B cell (primary cell): Measurements from ENCODE around the gene STAT2. TPM values are rescaled to one million over a fixed set of nuclear protein-coding genes. Genes with fewer than 3 reads are reported as not detected.

ENCODE experiments used
- ATAC-seq: fragments of 200-7000 bp; cut with Tn5 transposase; one replicate; pipeline ENCODE4 v1.10.0; 2021; ENCODE audit warnings: low read depth, mild to moderate bottlenecking, moderate number of reproducible peaks, moderate library complexity
- CTCF ChIA-PET: fragments of 350-600 bp; sonication (Branson Sonifier 250); formaldehyde crosslinking; loops from one replicate; lab custom pipeline; 2021; ENCODE audit warnings: antibody characterized with exemption, inconsistent platforms; lab: Charles Lee
- POLR2A ChIA-PET: fragments of 350-600 bp; sonication (Branson Sonifier 250); formaldehyde crosslinking; loops from one replicate; lab custom pipeline; 2021; ENCODE audit warnings: antibody characterized with exemption; lab: Charles Lee
- DNase-seq: peaks from one replicate; pipeline ENCODE4 v3.0.0; 2013
- H2AFZ ChIP-seq: 2 replicates; pipeline ENCODE4 v1.6.1; 2012; ENCODE audit warnings: mild to moderate bottlenecking, low read depth, low read length; ENCODE audit not compliant: insufficient read depth, poor library complexity, severe bottlenecking
- H3K27ac ChIP-seq, 2 donors: 1 replicate in 1 of 2; 2 replicates in 1 of 2; pipeline ENCODE4 v1.5.1; 2012 to 2013; ENCODE audit warnings: low read length in 2 of 2, mild to moderate bottlenecking in 2 of 2, moderate library complexity in 1 of 2
- H3K27me3 ChIP-seq, 4 experiments: fragments of 200-600 bp in 1 of 4; sonication (generic) in 1 of 4; replicated peaks in 1 of 4; 1 replicate in 2 of 4; 2 replicates in 2 of 4; pipeline versions ENCODE4 v1.6.1 to v1.7.0; 2013 to 2016; ENCODE audit warnings: low read length in 3 of 4, mild to moderate bottlenecking in 2 of 4, mixed read lengths in 1 of 4, moderate library complexity in 1 of 4; ENCODE audit not compliant: insufficient read depth in 4 of 4, control insufficient read depth in 3 of 4; ENCODE audit errors: control extremely low read depth in 1 of 4
- H3K36me3 ChIP-seq, 2 experiments: replicated peaks in 1 of 2; 1 replicate in 1 of 2; 2 replicates in 1 of 2; pipeline versions ENCODE4 v1.6.1 to v1.7.1; 2013; ENCODE audit warnings: low read length in 1 of 2; ENCODE audit not compliant: insufficient read depth in 2 of 2, control insufficient read depth in 1 of 2; ENCODE audit errors: control extremely low read depth in 1 of 2, extremely low read depth in 1 of 2
- H3K4me1 ChIP-seq, 2 donors: fragments of 200-600 bp in 1 of 2; sonication (generic) in 1 of 2; 1 replicate in 1 of 2; 2 replicates in 1 of 2; pipeline versions ENCODE4 v1.5.1 to v1.6.1; 2013 to 2017; ENCODE audit warnings: low read length in 2 of 2; ENCODE audit not compliant: control insufficient read depth in 2 of 2, insufficient read depth in 2 of 2
- H3K4me2 ChIP-seq: replicated peaks from 2 replicates; pipeline ENCODE3; 2012; ENCODE audit warnings: mild to moderate bottlenecking, low read depth, low read length; ENCODE audit not compliant: poor library complexity, severe bottlenecking
- H3K4me3 ChIP-seq, 5 experiments: fragments of 200-600 bp in 1 of 5; sonication (generic) in 1 of 5; 1 replicate in 3 of 5; 2 replicates in 2 of 5; pipeline versions ENCODE4 v1.5.1 to v1.7.0; 2011 to 2016; ENCODE audit warnings: low read length in 4 of 5, mild to moderate bottlenecking in 4 of 5, low read depth in 2 of 5, control low read depth in 1 of 5, moderate library complexity in 1 of 5; ENCODE audit not compliant: insufficient read depth in 1 of 5; ENCODE audit errors: control extremely low read depth in 1 of 5, extremely low read depth in 1 of 5
- H3K79me2 ChIP-seq: fragments of 200-600 bp; sonication (generic); one replicate; pipeline ENCODE4 v1.6.0; 2016; ENCODE audit warnings: low read length; ENCODE audit not compliant: control insufficient read depth, insufficient read depth
- H3K9ac ChIP-seq: fragments of 200-600 bp; sonication (generic); 2 replicates; pipeline ENCODE4 v1.6.1; 2017; ENCODE audit warnings: mild to moderate bottlenecking, low read length, moderate library complexity
- H3K9me3 ChIP-seq, 3 donors: one replicate each; pipeline versions ENCODE4 v1.6.1 to v1.7.1; 2013; ENCODE audit warnings: low read length in 2 of 3; ENCODE audit not compliant: control insufficient read depth in 2 of 3, insufficient read depth in 1 of 3; ENCODE audit errors: control extremely low read depth in 1 of 3
- H4K20me1 ChIP-seq: 2 replicates; pipeline ENCODE4 v1.6.0; 2012; ENCODE audit warnings: mild to moderate bottlenecking, low read length; ENCODE audit not compliant: insufficient read depth, control insufficient read depth, poor library complexity, severe bottlenecking
- H3K27ac Mint-ChIP-seq: one replicate; pipeline ENCODE4 v1.8.0; 2021; ENCODE audit warnings: mixed read lengths
- H3K27me3 Mint-ChIP-seq: one replicate; pipeline ENCODE4 v1.8.0; 2021; ENCODE audit warnings: mixed read lengths
- H3K4me1 Mint-ChIP-seq: one replicate; pipeline ENCODE4 v1.8.0; 2021; ENCODE audit warnings: mixed read lengths
- H3K4me3 Mint-ChIP-seq: one replicate; pipeline ENCODE4 v1.8.0; 2021; ENCODE audit warnings: mixed read lengths
- H3K9me3 Mint-ChIP-seq: one replicate; pipeline ENCODE4 v1.8.0; 2022; ENCODE audit warnings: mixed read lengths; ENCODE audit not compliant: insufficient read depth
- EZH2 ChIP-seq: IDR thresholded peaks from 2 replicates; pipeline ENCODE4 v1.6.1; 2012; ENCODE audit warnings: borderline replicate concordance, low read depth, mild to moderate bottlenecking, moderate library complexity, low read length; ENCODE audit not compliant: insufficient read depth, poor library complexity, severe bottlenecking
- WGBS: methylation state at CpG from one replicate; pipeline ENCODE4 v1.1.5; 2013; ENCODE audit warnings: missing lambda C conversion rate; ENCODE audit not compliant: insufficient coverage; 5-methylcytosine and 5-hydroxymethylcytosine counted together
- intact Hi-C: fragments of 100-400 bp; cut with micrococcal nuclease; formaldehyde crosslinking; loops from one replicate; pipeline ENCODE4 v1.10.0; 2022
- polyA plus RNA-seq: library from polyadenylated mRNA; depleted of rRNA; stranded (reverse); fragments of >200 nt; gene quantifications from 2 replicates; pipeline ENCODE4 v1.2.3, GENCODE V29; 2012
- total RNA-seq, 2 donors: library from RNA; stranded (reverse); fragments of 120-200 nt in 1 of 2; gene quantifications; 1 replicate in 1 of 2; 2 replicates in 1 of 2; pipeline versions ENCODE4 v1.2.3 to v1.2.4, GENCODE V29; 2013 to 2022
- TF ChIP-seq, protein P1 (sequence below): fragments of 200-600 bp; IDR thresholded peaks from one replicate; pipeline ENCODE4 v1.8.0; 2022; ENCODE audit warnings: antibody characterized with exemption, mild to moderate bottlenecking

The STAT2 gene
- total and polyA plus RNA-seq, 2 donors (not counting 1 experiment from before 2014, with no cell fraction given): 261 to 298 TPM

- Histone ChIP-seq H4K20me1 (no peaks in the 10 kb centered on the region), H3K9me3 (no peaks in the 10 kb centered on the region), H3K36me3 (peaks cover 6 to 26% of the 10 kb centered on the region in 2 experiments), H3K4me3 (no peak overlapping the region), H3K4me2 (no peak overlapping the region), H3K4me1 (peaks cover 19 to 22% of the 10 kb centered on the region in 2 donors), H3K9ac (no peak overlapping the region), H3K79me2 (peaks cover 27% of the 10 kb centered on the region), H2AFZ (no peak overlapping the region), H3K27me3 (no peaks in the 10 kb centered on the region), H3K27ac (no peak overlapping the region)
- Mint-ChIP-seq H3K27me3 (no peaks in the 10 kb centered on the region), H3K27ac (no peak overlapping the region), H3K4me3 (no peak overlapping the region), H3K4me1 (peaks cover 22% of the 10 kb centered on the region), H3K9me3 (no peaks in the 10 kb centered on the region)
- intact Hi-C loops: no loop called here
- ChIA-PET CTCF (interaction anchor here (1.0 to 1.8 kb wide), 3 partner anchors 159 to 187 kb away, joined by 3 to 6 read pairs (median 5); partner anchors contain the start of gene ZC3H10), POLR2A (no interaction called here)
- WGBS: no CpG with 5 or more reads among the region's 8 CpGs
- DNase-seq (no peak), ATAC-seq (no peak)
- TF ChIP-seq, protein P1, sequence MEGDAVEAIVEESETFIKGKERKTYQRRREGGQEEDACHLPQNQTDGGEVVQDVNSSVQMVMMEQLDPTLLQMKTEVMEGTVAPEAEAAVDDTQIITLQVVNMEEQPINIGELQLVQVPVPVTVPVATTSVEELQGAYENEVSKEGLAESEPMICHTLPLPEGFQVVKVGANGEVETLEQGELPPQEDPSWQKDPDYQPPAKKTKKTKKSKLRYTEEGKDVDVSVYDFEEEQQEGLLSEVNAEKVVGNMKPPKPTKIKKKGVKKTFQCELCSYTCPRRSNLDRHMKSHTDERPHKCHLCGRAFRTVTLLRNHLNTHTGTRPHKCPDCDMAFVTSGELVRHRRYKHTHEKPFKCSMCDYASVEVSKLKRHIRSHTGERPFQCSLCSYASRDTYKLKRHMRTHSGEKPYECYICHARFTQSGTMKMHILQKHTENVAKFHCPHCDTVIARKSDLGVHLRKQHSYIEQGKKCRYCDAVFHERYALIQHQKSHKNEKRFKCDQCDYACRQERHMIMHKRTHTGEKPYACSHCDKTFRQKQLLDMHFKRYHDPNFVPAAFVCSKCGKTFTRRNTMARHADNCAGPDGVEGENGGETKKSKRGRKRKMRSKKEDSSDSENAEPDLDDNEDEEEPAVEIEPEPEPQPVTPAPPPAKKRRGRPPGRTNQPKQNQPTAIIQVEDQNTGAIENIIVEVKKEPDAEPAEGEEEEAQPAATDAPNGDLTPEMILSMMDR: no peak
- no peak for TF ChIP-seq EZH2
These were observed 54.9 kb downstream of the STAT2 start for GRCh38 chr12:56304872-56305590.

DNA sequence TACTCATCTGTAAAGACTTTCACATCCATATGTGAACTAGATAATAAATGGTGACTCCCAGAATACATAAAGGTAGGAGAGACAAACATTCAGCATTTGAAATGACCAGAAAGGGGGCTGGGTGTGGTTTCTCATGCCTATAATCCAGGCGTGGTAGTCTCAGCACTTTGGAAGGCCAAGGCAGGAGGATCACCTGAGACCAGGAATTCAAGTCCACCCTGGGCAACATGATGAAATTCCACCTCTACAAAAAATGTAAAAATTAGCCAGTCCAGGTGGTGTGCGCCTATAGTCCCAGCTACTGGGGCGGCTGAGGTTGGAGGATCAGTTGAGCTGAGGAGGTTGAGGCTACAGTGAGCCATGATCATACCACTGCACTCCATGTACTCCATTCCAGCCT is 55.6 kb downstream of the STAT2 start:
- DNase-seq: no peak
- peaks cover 4 to 20% of the 10 kb centered on the region in 2 experiments for H3K36me3 ChIP-seq
- H3K4me3 ChIP-seq: no peak overlapping the region
- Mint-ChIP-seq H3K27me3 (no peaks in the 10 kb centered on the region), H3K27ac (no peak overlapping the region), H3K4me3 (no peak overlapping the region), H3K9me3 (no peaks in the 10 kb centered on the region), H3K4me1 (peaks cover 27% of the 10 kb centered on the region)
- H3K9ac ChIP-seq: no peak overlapping the region
- no peak overlapping the region for H3K27ac ChIP-seq
- no CpG with 5 or more reads among the region's 3 CpGs for WGBS
- POLR2A ChIA-PET: interaction anchor here (0.5 kb wide), 1 partner anchor 382 kb away, joined by 10 read pairs; no protein-coding TSS in a partner anchor
- H3K79me2 ChIP-seq: peaks cover 30% of the 10 kb centered on the region
- no peaks in the 10 kb centered on the region for H3K9me3 ChIP-seq
- H4K20me1 ChIP-seq: peaks cover 6% of the 10 kb centered on the region
- intact Hi-C loops: no loop called here
- ATAC-seq: no peak
- TF ChIP-seq, protein P1: no peak
- H3K4me1 ChIP-seq: peaks cover 19 to 27% of the 10 kb centered on the region in 2 donors
- H3K27me3 ChIP-seq: no peaks in the 10 kb centered on the region
- CTCF ChIA-PET: interaction anchor here (1.0 to 1.8 kb wide), 2 partner anchors 167 to 186 kb away, joined by 3 to 5 read pairs; partner anchors contain the start of gene ZC3H10
- no peak overlapping the region for H3K4me2 ChIP-seq
- H2AFZ ChIP-seq: no peak overlapping the region
